CD4-positive, alpha-beta T cell treated with Interleukin-21 for 1 hour (primary cell): ENCODE results near the gene CHST12.

ENCODE experiments used
- DNase-seq: peaks from one replicate; pipeline ENCODE4 v3.0.0-alpha.2; 2020

CHST12 gene

DNA sequence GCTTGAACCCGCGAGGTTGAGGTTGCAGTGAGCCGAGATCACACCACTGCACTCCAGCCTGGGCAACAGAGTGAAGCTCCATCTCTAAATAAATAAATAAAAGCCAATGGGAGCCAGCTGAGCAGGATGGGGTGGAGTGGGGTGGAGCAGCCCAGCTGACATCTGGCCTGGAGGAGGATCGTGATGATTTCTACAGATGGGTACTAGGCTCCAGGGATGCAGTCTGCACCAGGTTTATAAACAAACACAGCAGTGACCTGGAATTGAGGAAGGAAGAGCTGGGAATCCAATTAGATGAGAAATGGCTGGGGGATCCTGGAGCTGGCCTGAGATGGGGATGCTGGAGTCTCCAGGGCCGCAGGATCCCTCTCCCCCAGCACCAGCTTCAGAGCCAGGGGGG, 80.1 kb downstream of the CHST12 start:
- DNase-seq = no peak

DNA sequence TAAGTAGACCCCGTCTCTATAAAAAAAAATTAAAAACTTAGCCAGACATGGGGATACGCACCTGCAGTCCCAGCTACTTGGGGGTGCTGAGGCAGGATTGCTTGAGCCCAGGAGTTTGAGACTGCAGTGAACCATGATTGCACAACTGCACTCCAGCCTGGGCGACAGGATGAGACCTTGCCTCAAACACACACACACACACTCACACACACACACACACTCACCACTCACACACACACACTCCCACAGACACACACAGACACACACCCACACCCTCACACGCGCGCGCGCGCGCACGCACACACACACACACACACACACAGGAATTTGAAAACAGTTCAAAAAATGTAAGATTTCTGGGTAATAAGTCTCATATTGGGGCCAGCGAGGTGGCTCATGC, 81.5 kb downstream of the CHST12 start:
- DNase-seq = no peak

DNA sequence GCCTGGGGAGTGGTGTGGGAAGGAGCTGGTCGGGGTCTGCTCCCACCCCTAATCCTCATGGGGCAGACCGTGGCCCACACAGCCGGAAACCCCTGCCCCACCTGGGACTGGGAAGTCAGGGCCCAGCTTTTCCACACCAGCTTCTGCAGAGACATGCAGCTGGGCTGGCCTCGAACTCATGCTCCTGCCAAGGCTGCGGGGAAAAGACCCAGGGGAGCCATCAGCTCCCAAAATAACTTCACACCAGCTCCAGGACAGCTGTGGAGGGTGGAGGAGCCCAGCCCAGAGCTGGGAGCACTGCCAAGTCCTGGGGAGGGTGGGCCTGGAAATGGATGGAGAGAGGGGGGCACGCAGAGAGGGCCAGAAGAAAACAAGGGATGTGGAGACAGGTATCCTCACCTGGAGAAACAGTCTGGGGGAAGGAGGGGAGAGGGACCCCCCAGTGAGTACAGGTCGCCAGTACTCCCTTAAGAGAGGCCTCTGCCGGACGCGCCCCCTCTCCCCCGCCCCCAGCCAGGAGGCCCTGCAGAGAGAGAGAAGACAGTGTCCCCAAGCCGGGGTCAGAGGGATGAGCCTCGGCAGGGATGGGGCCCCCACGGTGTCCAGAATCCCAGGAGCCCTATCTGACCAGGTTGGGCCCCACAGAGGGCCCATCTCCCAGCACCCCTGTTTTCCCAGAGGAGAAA, 84.3 kb downstream of the CHST12 start:
- no peak for DNase-seq

DNA sequence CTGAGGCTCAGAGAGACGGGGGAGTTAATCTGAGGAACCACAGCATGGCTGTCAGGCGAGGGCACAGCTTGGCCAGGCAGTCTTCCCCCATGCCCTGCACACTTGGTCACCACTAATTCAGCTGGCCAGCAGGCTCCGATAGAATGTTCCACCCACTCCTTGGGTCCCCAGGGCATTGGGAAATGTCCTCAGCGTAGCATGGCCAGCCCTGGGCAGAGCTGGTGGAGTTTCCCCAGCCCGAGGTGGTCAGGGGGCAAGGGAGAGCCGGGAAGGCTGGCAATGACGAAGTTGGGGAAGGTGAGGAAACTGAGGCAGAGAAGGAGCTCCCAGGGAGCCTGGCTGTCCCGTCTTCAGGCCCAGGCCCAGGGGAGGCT, 84.8 kb downstream of the CHST12 start:
- no peak for DNase-seq

DNA sequence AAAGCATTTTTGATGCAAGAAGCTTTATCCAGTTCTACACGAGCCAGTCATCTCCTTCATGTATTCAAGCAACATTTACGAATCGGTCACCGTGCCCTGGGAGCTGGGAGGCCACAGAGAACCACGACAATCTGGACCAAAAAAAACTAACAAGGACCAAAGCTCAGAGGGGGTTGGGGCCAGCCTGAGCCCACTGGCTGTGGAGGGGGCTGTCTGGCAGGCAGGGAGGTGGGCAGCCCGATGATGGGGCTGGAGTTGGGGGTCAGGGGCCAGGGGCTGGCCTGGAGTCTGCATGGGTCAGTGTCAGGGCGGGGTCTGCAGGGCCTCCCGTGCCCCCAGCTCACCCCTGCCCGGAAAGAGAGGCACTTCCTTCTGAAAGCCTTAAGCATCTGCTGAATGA, 85.3 kb downstream of the CHST12 start:
- no peak for DNase-seq

DNA sequence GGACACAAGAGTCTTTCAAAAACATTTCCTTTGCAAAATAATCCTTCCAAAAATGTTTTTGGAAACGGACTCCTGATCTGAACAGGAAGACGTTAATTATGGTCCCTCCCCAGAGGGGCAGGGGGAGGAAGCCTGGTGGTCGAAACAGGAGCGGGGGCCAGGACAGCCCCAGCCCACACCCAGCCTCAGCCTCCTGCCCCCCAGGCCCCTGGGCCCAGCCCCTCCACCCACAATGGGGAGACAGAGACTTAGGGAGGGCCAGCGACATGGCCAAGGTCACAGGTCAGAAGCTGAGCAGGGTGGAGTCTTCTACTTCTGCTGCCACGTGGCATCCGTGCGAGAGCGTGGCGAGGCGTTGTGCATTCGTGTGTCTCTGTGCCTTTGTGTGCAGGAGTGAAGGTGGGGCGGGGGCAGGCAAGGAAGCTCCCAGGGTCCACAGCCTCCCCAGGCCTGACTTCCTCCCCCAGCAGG, 86.8 kb downstream of the CHST12 start:
- no peak for DNase-seq

DNA sequence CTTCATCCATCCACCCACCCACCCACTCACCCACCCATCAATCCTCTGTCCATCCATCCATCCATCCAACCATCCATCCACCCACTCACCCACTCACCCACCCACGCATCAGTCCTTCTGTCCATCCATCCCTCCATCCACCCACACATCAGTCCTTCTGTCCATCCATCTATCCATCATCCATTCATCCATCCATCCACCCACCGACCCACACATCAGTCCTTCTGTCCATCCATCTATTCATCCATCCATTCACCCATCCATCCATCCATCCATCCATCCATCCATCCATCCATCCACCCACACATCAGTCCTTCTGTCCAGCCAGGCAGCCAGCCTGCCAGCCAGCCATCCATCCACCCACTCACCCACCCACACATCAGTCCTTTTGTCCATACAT, 88.6 kb downstream of the CHST12 start:
- no peak for DNase-seq

DNA sequence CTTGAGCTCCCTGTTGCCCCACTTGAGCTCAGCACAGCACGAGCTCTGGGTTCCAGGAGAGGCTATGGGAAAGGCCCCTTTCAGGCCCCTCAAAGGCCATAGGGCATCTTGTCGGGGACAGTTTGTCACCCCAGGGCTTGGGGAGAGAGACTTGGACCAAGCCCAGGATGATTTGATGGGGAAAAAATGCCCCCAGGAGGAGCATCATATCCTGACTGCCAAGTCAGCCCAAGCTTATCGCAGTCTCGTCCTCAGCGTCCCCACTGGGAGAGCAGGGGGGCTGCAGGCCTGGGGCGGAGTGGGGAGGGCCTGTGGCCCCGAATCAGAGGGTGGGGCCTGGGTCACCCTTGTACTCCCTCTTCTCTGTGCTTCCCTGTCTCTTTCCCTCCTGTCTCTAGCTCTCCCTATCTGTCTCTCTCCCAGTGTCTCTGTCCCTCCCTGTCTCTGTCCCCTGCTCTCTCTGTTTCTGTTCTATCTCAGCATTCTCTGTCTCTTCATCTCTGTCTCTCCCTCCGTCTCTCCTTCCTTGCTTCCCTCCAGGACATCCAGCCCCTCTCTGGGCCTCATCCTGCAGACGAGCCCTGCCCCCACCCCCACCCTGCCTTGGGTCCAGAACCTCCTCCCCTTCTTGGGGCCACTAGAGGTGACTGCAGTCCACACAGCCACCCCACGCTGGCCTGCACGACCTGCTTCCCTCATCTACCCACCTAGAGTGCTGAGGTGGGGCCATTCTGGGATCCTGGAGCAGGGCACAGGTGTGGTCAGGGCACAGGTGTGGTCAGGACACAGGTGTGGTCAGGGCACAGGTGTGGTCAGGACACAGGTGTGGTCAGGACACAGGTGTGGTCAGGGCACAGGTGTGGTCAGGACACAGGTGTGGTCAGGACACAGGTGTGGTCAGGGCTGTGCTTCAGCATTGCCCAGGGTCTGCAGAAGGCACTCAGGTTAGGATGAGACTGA, 90.1 kb downstream of the CHST12 start:
- DNase-seq = no peak

DNA sequence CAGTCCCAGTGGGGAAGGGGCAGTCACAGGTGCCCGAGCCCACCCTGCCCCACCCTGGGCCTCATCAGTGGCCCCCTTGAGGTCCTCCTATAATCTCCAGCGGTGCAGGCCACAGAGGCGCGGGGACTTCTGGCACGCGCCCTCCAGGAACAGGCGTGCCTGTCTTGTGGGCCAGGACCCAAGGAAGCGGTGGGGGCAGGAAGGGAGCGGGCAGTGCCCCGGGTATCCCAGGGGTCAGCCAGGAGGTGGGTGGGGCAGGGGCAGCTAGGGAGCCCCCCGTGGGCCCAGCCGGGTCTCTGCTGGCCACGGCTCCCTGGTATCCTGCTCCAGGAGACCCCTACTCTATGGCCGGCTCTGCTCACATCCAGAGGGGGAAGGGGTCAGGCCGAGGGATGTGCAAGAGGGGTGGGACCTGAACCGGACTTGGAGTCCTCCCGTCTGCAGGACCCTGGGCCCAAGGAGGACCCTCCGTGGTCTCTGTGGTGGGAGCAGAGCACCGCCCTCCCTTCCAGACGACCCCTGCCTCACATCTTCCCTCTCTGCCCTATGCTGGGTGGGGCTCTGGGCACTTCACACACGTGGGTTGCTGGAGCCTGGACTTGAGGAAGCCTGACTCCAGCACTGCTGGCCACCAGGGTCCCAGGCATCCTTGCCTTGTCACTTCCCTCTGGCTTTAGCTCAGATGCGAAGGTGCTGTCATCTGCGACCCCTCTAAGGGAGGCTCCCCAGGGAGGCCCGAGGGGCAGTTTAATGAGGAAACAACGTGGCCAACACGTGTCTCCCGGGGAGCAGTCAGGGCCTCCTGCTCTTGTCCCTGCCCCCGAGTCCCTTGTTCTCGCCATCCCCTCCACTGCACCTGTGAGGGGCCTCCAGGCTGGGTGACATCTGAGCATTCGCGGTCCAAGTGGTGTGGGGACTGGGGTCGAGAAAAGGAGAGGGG, 91.0 kb downstream of the CHST12 start:
- DNase-seq = no peak

DNA sequence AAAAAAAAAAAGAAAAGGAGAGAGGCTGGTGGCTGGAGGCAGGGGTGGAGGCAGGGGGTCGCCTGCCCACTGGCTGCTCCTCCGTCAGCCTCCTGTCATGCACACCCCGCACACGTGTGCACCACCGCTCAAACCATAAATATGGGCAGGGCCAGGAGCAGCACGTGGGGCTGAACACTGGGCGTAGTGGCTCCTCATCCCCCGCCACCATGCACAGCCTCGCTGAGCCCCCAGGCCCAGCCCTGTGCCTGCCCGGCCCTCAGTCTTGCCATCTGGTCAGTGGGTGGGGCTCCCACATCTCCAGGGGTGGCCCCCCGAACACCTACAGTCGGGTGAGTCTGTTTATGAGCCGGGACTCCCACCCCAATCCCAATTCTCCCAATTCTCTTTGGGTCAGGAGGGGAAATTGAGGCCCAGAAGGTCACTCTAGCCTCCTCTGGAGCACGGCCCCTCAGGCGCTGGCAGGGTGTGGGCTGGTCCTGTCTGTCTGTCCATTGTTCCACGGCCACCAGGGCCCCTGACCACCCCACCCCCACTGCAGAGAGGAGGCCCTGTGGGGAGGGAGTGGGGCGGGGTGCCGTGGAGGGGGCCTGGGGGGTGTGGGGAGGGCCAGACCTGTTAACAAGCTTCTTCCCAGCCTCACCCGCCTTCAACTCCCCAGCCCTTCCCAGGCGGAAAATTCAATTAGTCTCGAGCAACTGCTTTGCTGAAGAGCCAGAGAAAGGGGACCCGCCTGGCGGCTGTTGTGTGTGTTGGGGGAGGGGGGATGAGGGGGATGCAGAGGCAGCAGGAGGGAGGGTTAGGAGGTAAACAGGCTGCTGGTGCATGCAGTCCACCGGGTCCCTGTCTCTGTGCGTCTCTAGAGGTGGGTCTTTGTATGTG, 92.2 kb downstream of the CHST12 start:
- DNase-seq = no peak

DNA sequence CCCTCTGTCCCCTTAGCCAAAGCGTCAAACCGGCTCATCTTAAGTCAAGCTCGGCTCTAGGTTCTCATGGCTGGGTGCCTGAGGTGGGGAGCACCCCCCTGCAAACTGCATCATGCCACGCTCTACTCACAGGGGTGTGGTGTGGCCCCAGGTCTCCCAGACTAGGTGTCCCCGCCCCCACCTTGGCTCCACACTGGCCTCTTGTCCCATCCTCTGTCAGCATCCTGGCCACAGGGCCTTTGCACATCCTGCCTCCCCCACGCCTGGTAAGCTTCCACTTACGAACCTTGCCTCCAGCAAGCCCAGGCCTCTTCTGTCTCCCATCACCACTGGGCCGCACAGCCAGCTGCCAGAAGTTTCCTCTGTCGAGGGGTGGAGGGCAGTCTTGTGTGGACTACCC, 93.0 kb downstream of the CHST12 start:
- DNase-seq = no peak

DNA sequence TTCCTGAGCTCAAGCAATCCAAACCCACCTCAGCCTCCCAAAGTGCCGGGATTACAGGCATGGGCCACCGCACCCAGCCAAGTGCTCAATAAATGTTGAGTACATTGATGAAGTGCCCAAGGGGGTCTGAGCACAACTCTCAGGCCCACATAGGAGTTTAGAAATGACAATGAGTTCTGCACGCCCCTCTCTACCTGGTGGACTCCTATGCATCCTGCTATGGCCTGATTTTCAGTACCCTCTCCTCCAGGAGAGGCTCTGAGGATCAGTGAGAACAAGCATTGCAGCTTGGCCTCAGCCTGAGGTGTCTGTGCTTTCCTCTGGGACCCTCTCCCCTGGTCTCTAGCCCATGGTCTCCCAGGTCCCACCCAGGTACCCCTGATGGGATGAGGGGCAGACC, 93.7 kb downstream of the CHST12 start:
- DNase-seq = no peak

DNA sequence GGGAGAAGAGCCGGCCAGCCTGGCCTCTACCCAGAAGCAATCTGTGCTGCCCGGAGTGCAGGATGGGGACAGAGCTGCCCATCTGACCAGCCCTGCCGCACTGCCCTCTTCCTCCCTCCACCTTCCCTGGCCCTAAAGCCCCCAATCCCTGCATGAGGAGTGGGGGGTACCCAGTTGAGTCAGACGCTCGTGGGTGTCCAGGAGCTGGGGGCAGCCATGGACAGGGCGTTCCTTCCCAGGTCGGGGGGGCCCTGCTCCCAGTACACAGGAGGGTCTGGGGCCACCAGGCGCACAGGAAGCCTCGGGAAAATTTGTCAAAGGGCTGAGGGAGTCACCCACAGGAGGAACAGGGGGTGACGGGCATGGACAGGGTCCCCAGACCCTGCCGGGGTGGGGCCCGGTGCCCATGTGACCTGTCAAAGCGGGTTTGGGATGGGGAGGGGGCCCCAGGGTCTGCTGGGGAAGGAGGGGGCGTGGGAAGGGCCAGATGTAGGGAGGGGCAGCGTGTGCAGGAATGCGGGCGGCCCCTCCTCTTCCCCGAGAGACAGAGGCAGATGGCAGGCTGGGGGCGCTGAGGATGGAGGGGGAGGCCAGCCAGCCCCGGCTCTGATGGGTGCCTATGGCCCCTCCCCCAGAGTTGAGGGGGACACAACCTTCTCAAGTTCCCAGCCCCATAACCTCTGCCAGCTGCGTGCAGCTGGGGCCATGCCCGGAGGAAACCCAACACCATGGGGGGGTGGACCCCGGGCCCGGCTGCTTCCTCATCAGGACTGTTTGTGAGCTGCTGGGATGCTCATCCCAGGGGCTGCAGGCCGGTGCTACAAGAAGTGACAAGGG, 94.3 kb downstream of the CHST12 start:
- no peak for DNase-seq
